K562 (cell line): ENCODE results near the gene C8A. TPM values are rescaled to one million over a fixed set of nuclear protein-coding genes. Genes with fewer than 3 reads are reported as not detected.

Source experiments
- ARID3B ChIP-seq: fragments of 250-450 bp; sonication (Bioruptor Pico); IDR thresholded peaks from 2 replicates; pipeline ENCODE4 v1.4.0; 2020; ENCODE audit warnings: borderline replicate concordance
- C11orf30 ChIP-seq: fragments of 450-650 bp; IDR thresholded peaks from 2 replicates; pipeline ENCODE4 v1.6.1; 2016; ENCODE audit warnings: low read depth, mild to moderate bottlenecking
- HDAC3 ChIP-seq: fragments of 450-650 bp; IDR thresholded peaks from 2 replicates; pipeline ENCODE4 v1.6.1; 2018; ENCODE audit warnings: borderline replicate concordance, mild to moderate bottlenecking, moderate library complexity; ENCODE audit not compliant: partially characterized antibody
- PRPF4 ChIP-seq: fragments of 200-400 bp; formaldehyde crosslinking; IDR thresholded peaks from one replicate; pipeline ENCODE4 v1.6.1; 2017; ENCODE audit warnings: low read length, low read depth, mild to moderate bottlenecking; ENCODE audit not compliant: insufficient read depth, poor library complexity, severe bottlenecking
- SRSF3 ChIP-seq: fragments of 200-400 bp; formaldehyde crosslinking; IDR thresholded peaks from 2 replicates; pipeline ENCODE4 v1.6.1; 2016; ENCODE audit warnings: mild to moderate bottlenecking, low read length, moderate library complexity; ENCODE audit not compliant: insufficient read depth
- ZBTB5 ChIP-seq: fragments of 450-650 bp; IDR thresholded peaks from 2 replicates; pipeline ENCODE4 v1.6.1; 2017; ENCODE audit warnings: antibody characterized with exemption
- polyA plus RNA-seq, 8 experiments: library from polyadenylated mRNA; depleted of rRNA in 4 of 8; stranded (reverse) in 5 of 8; unstranded in 3 of 8; fragments of >200 nt; fragmentation: Nextera tagmentation in 2 of 8; fragmentation: Illumina TruSeq in 1 of 8; extraction: Ambion mirVana in 2 of 8; extraction: Trizol in 1 of 8; gene quantifications; 2 replicates each; pipeline versions ENCODE4 v1.2.1 to v1.2.3, GENCODE V29; 2011 to 2014; ENCODE audit warnings: inconsistent platforms in 1 of 8, missing spikeins in 1 of 8
- total RNA-seq, 7 experiments: library from RNA; depleted of rRNA in 6 of 7; stranded (reverse); fragments of >200 nt in 6 of 7; fragmentation: Illumina TruSeq in 2 of 7; extraction: Trizol in 2 of 7; gene quantifications; 2 replicates each; pipeline versions ENCODE4 v1.2.1 to v1.2.3, GENCODE V29; 2011 to 2021; ENCODE audit warnings: low replicate concordance in 1 of 7

The C8A gene
- total and polyA plus RNA-seq, 9 of the 15 experiments (the other 6 are each of a cell fraction or from before 2014, with no cell fraction given): 0.09 TPM; not detected in 8

- TF ChIP-seq ZBTB5 (no peak), SRSF3 (no peak), C11orf30 (no peak), ARID3B (no peak), PRPF4 (no peak), HDAC3 (no peak)
These were observed 54.1 kb downstream of the C8A start (continued) for GRCh38 chr1:56908619-56909221.
